ENCODE data around the gene DIO3. TPM values are rescaled to one million over a fixed set of nuclear protein-coding genes. Genes with fewer than 3 reads are reported as not detected.

Gene DIO3
- total RNA-seq, 1 donor = not detected

GRCh38 chr14:101601606-101602465, 40.5 kb downstream of the DIO3 start:
- DNase-seq (ENCODE audit: low read depth) = no peak
- no peak overlapping the region for H3K4me3 ChIP-seq (ENCODE audit: low read depth, low read length)
- TF ChIP-seq, protein P1, sequence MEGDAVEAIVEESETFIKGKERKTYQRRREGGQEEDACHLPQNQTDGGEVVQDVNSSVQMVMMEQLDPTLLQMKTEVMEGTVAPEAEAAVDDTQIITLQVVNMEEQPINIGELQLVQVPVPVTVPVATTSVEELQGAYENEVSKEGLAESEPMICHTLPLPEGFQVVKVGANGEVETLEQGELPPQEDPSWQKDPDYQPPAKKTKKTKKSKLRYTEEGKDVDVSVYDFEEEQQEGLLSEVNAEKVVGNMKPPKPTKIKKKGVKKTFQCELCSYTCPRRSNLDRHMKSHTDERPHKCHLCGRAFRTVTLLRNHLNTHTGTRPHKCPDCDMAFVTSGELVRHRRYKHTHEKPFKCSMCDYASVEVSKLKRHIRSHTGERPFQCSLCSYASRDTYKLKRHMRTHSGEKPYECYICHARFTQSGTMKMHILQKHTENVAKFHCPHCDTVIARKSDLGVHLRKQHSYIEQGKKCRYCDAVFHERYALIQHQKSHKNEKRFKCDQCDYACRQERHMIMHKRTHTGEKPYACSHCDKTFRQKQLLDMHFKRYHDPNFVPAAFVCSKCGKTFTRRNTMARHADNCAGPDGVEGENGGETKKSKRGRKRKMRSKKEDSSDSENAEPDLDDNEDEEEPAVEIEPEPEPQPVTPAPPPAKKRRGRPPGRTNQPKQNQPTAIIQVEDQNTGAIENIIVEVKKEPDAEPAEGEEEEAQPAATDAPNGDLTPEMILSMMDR (IDR thresholded peaks at IDR 0.05; ENCODE audit: insufficient read depth, low read depth, low read length) = no peak

DNA sequence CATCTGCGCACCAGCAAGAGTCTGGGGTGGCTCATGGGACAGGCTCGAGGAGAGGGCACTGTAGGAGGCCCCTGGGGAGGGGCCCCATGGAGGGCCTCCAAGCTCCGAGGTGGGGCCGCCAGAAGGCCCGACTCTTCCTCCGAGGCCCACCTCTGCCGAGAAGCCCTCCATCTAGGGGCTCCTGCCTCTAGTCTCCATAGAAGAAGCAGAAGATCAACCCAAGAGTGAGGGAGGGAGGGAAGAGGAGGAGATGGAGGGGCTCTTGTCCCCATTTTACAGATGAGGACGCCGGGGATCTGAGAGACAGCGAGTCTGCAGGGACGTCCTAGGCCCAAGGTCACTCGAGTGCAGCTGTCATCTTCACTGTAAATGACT, 41.2 kb downstream of the DIO3 start:
- no peak for DNase-seq (ENCODE audit: low read depth)
- H3K4me3 ChIP-seq (ENCODE audit: low read depth, low read length) = no peak overlapping the region
- TF ChIP-seq, protein P1 (IDR thresholded peaks at IDR 0.05; ENCODE audit: insufficient read depth, low read depth, low read length) = no peak

- TF ChIP-seq, protein P1 (IDR thresholded peaks at IDR 0.05; ENCODE audit: insufficient read depth, low read depth, low read length) = no peak
- no peak overlapping the region for H3K4me3 ChIP-seq (ENCODE audit: low read depth, low read length)
- DNase-seq (ENCODE audit: low read depth) = no peak
These were observed 41.8 kb downstream of the DIO3 start for GRCh38 chr14:101603096-101603495.

DNA sequence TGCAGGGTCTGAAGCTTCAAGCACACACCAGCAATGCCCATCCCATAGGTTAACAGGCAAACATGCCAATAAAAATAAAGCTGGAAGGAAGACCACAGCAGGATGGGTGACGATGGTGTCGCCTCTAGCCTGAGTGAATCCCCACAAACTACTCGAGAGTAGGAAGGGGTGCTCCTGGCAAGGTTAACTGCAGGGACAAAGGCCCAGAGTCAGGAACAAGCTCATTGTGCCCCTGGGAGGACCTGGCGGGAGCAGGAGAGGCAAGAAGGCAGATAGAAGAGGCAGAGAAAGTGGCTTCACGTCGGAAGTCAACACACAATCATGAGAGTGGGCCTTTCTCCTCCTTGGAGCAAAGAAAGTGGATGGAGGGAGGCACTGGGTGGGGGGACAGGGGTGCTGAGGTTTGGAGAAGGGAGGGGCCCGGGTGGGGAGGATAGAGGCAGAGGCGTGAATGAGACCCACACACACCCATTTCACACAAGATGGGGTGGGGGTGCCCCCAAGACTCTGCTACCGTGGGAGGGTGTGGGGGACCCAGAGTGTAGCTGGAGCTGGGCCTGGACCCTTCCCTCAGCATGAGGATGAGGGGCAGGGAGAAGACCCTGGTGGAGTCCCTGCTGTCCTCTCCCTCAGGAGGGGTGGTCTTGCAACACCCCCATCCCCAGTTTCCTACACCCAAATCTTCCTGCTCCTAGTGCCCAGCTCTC, 43.1 kb downstream of the DIO3 start:
- DNase-seq (ENCODE audit: low read depth) = no peak
- TF ChIP-seq, protein P1 (IDR thresholded peaks at IDR 0.05; ENCODE audit: insufficient read depth, low read depth, low read length) = no peak
- no peak overlapping the region for H3K4me3 ChIP-seq (ENCODE audit: low read depth, low read length)

GRCh38 chr14:101604935-101605780, 43.9 kb downstream of the DIO3 start:
- H3K4me3 ChIP-seq (ENCODE audit: low read depth, low read length) = no peak overlapping the region
- TF ChIP-seq, protein P1 (IDR thresholded peaks at IDR 0.05; ENCODE audit: insufficient read depth, low read depth, low read length) = no peak
- no peak for DNase-seq (ENCODE audit: low read depth)

- TF ChIP-seq, protein P1 (IDR thresholded peaks at IDR 0.05; ENCODE audit: insufficient read depth, low read depth, low read length) = no peak
- H3K4me3 ChIP-seq (ENCODE audit: low read depth, low read length) = no peak overlapping the region
- no peak for DNase-seq (ENCODE audit: low read depth)
These were observed 44.5 kb downstream of the DIO3 start for GRCh38 chr14:101605836-101606235.
